ENCODE measurements around the gene CBFA2T2.
"Not testable (repeated sequence)": the region's sequence is repeated elsewhere in the genome, so short reads cannot be mapped to it uniquely, and the experiment has no call there.

Gene CBFA2T2

GRCh38 chr20:33630507-33630906, 140.6 kb downstream of the CBFA2T2 start:
- DNase-seq, result no peak

DNA sequence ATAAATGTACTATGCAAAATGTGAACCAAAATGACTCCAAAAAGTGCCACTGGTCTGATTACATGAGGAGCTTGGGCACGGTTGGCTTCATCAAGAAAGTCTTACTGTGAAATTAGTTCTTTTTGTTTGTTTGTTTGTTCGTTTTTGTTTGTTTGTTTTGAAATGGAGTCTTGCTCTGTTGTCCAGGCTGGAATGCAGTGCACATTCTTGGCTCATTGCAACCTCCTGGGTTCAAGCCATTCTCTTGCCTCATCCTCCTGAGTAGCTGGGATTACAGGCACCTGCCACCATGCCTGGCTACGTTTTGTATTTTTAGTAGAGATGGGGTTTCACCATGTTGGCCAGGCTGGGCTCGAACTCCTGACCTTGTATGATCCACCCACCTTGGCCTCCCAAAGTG, 142.0 kb downstream of the CBFA2T2 start:
- DNase-seq, result not testable (repeated sequence)

DNA sequence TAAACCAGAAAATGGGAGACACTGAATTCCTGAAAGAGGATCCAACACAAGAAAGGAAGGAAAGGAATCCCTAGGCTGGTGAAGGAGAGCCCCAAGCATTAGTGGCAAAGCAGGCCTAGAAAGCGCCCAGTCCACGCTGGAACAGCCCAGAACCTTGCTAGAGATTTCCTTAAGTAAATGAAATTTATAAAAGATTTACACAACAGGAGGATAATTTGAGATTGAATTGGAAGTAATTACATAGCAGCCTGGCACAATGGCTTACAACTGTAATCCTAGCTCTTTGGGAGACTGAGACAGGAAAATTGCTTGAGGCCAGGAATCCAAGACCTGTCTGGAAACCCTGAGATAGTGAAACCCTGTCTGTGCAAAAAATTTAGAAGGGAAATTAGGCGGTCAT, 145.4 kb downstream of the CBFA2T2 start:
- no peak for DNase-seq

DNA sequence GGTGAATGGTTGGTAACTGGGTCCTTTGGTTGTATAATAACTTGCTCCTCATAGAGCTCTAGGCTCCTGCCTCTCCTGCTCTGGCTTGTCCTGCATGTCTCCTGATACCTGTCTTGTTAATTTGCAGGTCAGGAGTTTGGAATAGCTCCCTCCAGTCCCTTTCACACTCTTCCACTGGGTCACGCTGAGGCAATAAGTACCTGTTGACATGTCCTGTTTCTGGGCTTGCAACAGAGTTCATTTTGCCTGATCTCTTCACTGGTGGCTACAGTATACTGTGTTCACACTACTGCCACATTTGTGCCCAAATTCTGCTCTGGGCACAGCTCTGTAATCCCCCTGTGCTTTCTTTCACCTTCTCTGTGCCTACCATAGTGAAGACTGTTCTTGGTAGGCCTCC, 146.9 kb downstream of the CBFA2T2 start:
- DNase-seq, result no peak

- no peak for DNase-seq
These were observed 150.4 kb downstream of the CBFA2T2 start for GRCh38 chr20:33640287-33640686.

- no peak for DNase-seq
These were observed 154.6 kb downstream of the CBFA2T2 start for GRCh38 chr20:33644313-33645071.

DNA sequence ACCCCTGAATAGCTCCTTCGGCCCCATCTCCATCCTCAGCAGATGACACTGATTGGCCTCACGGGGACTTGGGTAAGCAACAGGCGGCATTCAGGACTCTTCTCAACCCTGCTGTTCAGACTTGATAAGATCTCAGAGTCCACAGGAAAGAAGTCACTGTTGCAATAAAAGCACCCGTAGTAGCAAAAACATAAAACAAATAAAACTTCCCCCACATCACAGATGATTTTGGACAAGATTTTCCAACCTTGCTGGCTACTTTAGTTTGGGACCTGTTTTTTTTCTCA, 155.1 kb downstream of the CBFA2T2 start:
- DNase-seq, result no peak

GRCh38 chr20:33645396-33645795, 155.5 kb downstream of the CBFA2T2 start:
- DNase-seq, result no peak

- no peak for DNase-seq
These were observed 156.3 kb downstream of the CBFA2T2 start for GRCh38 chr20:33646191-33646590.

DNA sequence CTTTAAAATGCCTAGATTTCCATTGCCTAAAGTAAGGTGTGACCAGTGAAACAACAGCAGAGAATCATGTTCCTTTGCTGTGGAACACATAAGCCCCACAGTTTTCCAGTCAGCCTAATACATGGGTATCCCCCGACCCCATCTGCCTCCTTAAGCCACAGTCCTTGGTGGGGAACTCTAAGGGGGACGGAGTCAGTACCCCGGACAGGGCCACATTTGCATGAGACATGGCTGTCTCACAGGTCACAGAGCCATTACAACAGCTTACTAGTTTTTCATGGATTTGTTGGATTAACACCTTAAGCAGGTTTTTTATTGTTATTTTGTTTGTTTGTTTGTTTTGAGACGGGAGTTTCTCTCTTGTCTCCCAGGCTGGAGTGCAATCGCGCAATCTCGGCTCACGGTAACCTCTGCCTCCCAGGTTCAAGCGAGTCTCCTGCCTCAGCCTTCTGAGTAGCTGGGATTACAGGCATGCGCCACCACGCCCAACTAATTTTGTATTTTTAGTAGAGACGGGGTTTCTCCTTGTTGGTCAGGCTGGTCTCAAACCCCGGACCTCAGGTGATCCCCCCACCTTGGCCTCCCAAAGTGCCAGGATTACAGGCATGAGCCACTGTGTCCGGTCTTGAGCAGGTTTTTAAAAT, 157.2 kb downstream of the CBFA2T2 start:
- DNase-seq, result not testable (repeated sequence)

GRCh38 chr20:33647603-33648395, 157.9 kb downstream of the CBFA2T2 start:
- DNase-seq, result no peak

GRCh38 chr20:33648396-33649004, 158.6 kb downstream of the CBFA2T2 start:
- DNase-seq, result no peak

DNA sequence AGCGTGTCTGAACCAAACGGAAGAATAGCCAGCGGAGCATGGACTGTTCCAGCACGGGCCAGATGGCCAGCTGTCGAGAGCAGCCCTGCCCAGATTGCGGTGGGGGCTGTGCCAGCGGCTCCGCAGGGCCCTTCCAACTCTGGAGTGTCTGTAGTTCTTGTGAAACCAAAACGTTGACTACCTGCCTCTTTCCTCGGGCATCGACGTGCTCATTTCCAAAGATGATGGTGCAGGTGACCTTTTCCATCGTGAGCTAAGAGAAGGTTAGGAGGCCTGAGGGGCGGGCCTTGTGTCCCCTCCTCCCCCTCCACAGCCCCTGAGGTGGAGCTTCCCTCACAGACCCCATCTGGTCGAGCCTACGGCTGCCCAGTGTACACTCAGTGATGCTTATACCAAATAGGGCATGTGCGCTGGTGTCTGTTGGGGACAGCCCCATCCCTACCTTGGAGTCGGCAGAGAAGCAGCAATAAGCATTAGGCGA, 159.3 kb downstream of the CBFA2T2 start:
- DNase-seq, result peak; percentile 61

- no peak for DNase-seq
These were observed 160.3 kb downstream of the CBFA2T2 start for GRCh38 chr20:33650111-33650752.

GRCh38 chr20:33650753-33651561, 161.1 kb downstream of the CBFA2T2 start:
- peak; percentile 48 for DNase-seq

GRCh38 chr20:33651562-33652048, 161.7 kb downstream of the CBFA2T2 start:
- no peak for DNase-seq

GRCh38 chr20:33653218-33653899, 163.5 kb downstream of the CBFA2T2 start:
- peak; percentile 72 for DNase-seq

DNA sequence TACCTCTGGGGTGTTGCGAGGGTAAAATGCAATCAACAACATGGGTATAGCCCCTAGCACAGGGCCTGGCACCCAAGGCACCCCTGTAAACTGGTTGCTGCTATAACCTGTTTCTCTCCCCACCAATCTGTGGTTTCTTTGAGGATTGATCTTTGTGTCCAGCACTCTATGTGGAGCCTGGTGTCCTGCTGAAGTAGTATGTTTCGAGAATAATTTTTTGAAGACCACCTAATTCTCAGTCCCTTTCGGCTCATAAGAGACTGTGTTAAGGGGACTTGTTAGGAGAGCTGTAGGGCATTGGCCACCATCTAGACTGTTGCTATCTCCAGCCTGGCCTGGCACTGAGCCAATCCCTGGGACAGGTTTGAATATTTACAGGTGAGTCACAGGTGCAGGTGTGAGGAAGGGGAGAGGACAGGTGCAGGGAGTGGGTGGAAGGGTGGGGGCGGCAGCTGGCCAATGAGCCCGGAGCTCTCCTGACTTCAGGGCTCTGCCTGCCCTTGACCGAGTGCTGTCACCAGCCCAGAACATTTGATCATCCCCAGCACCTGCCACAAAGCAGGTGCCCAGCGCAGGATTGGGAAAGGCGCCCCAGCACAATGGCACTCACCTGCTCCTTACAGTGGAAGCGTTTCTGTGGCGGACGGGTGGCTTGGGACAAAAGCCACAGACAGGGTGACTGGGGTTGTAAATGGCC, 164.2 kb downstream of the CBFA2T2 start:
- DNase-seq, result peak; percentile 97

DNA sequence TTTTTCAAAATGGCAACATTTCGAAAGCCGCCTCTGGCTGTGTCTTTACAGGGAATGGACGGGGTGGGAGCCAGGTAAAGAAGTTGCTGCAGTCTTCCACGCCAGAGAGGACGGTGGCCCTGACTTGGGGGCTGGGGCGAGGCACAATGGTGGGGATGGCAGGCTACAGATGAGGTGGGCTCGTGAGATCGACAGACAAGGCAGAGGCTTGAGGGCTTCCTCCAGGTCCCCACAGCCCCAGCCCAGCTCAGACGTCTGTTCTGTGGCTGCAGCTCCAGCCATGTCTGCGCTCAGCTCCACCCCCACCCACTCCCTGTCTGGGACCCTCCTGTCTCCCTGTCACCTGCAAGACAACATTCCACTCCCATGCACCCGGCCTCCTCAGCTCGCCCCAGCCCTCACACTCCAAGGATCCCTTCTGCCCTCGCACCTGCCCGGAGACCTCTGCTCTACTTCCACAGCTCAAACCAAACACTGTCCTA, 164.8 kb downstream of the CBFA2T2 start:
- no peak for DNase-seq

GRCh38 chr20:33655164-33655563, 165.3 kb downstream of the CBFA2T2 start:
- no peak for DNase-seq

Data from DMS153 (cell line).